ENCODE results near the gene LANCL3.

The LANCL3 gene

DNA sequence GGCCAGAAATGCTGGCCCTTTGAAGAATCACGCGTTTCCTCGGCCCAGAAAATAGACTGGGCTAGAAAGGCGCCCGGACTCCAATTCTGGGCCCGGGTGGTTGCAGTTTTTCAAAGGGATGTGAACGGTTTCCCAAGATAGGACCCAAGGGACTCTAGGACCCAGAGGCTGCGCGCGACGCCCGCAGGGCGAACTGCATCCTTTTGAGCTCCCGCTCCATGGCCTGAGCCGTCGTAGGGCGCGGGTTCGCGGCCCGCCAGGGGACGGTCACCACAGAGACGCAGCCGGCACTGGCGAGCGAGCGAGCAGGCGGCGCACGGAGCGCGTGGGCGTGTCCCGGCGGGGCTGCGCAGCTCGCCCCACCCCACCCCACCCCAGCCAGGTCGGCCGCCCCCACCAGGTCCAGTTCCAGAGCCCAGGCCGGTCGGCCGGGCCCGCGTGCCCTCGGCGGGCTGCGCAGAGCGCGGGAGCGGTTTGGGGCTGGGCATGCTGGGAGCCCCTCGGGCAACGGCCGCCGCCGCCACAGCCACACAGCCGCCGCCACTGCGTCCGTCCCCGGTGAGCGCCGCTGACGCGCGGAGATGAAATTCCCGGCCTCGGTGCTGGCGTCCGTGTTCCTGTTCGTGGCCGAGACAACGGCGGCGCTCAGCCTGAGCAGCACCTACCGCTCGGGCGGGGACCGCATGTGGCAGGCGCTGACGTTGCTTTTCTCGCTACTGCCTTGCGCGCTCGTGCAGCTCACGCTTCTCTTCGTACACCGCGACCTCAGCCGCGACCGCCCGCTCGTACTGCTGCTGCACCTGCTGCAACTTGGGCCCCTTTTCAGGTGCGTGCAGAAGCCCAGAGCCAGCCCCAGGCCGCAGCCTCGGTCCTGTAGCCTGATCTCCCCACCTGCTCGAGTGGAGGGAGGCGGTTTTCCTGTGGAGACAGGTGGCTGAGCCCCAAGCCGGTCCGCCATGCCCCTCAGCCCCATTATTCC lies 114.2 kb downstream of the LANCL3 start, which contains the start of gene XK:
TSS of gene XK (plus strand) at position 411 of the 979 bp plus-strand sequence. CDS start at position 582, 171 bp downstream.
- Histone ChIP-seq H3K4me3 (ENCODE audit: low read length) (peak within 1 kb of the TSS; percentile 52; the same call in 1 of the 2 replicates), H3K9ac (ENCODE audit: low read depth, low read length) (no peak within 1 kb of the TSS; the same call in 1 of the 2 replicates), H3K27me3 (ENCODE audit: insufficient read depth, low read length) (peaks cover 15% of the 10 kb centered on the region), H3K36me3 (ENCODE audit: insufficient read depth, low read depth, low read length) (no peaks in the 10 kb centered on the region), H3K4me1 (ENCODE audit: insufficient read depth, low read length) (peaks cover 7% of the 10 kb centered on the region; the same call in 1 of the 2 replicates), H3K27ac (ENCODE audit: low read length) (no peak within 1 kb of the TSS), H3K9me3 (ENCODE audit: insufficient read depth, low read depth, low read length) (no peaks in the 10 kb centered on the region)

DNA sequence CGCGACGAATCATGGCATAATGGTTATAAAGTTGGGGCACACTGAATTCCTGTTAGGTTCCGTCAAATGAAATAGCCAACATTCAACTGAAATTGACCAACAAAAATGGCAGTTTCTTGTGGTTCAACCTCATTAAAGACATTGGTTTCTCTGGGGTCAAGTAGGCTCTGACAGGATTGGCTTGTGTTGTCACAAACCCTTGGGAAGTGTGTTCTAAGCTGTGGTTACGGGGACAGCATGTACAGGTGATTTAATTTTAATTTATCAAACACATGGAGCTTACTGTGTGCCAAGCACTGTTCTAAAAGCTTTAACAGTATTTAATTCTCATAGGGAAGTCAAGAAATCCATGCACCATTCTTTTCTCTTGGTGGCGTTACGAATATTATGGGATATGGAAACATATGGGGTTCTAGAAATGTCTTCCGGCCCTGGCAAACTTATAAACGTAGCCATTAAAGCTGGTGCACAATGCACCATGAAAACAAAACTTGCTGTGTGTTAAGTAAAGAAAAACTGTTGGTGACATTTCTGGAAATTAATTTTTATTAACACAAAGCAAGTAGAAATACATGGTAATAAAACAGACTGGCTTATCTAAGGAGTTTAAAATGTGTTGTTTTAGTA lies 115.0 kb downstream of the LANCL3 start:
- H3K4me3 ChIP-seq (ENCODE audit: low read length) = peak overlapping the region; percentile 52; the same call in 1 of the 2 replicates
- no peak overlapping the region; the same call in 1 of the 2 replicates for H3K9ac ChIP-seq (ENCODE audit: low read depth, low read length)
- no peaks in the 10 kb centered on the region for H3K36me3 ChIP-seq (ENCODE audit: insufficient read depth, low read depth, low read length)
- H3K27me3 ChIP-seq (ENCODE audit: insufficient read depth, low read length) = peaks cover 15% of the 10 kb centered on the region
- H3K9me3 ChIP-seq (ENCODE audit: insufficient read depth, low read depth, low read length) = no peaks in the 10 kb centered on the region
- H3K4me1 ChIP-seq (ENCODE audit: insufficient read depth, low read length) = peaks cover 7% of the 10 kb centered on the region; the same call in 1 of the 2 replicates
- H3K27ac ChIP-seq (ENCODE audit: low read length) = no peak overlapping the region

DNA sequence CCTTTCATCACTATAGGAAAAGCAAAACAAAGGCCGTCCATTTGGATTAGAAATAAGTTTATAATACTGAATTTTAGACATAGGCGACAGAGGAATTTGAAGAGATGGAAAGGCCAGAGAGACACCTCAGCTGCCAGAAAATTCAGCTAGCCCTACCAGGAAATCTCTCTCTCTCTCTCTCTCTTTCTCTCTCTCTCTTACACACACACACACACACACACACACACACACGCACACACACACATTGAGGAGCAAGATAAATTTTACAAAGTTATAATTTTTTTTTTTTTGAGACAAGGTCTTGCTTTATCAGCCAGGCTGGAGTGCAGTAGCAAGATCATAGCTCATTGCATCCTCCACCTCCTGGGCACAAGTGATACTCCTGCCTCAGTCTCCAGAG lies 115.5 kb downstream of the LANCL3 start:
- Histone ChIP-seq H3K9me3 (ENCODE audit: insufficient read depth, low read depth, low read length) (no peaks in the 10 kb centered on the region), H3K27me3 (ENCODE audit: insufficient read depth, low read length) (peaks cover 15% of the 10 kb centered on the region), H3K4me1 (ENCODE audit: insufficient read depth, low read length) (peaks cover 7% of the 10 kb centered on the region; the same call in 1 of the 2 replicates), H3K4me3 (ENCODE audit: low read length) (no peak overlapping the region), H3K36me3 (ENCODE audit: insufficient read depth, low read depth, low read length) (no peaks in the 10 kb centered on the region), H3K27ac (ENCODE audit: low read length) (no peak overlapping the region), H3K9ac (ENCODE audit: low read depth, low read length) (no peak overlapping the region)

DNA sequence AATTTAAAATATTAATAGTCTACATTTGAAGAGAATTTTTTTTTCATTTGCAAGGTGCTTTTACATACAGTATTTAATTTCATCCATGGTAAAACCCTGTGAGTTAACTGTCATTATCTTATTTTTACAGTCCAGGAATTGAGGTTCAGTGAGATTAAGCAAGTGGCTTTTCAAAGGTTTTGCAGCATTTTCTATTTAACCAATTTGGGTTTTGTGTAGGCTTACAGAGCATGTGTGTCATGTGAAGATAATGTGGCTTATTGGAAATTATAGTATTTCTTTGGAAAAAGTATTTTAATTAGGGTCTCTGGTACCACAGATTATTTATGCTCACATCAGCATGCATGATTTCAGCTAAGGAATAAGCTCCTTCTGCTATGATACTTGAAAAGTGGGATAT lies 118.7 kb downstream of the LANCL3 start:
- Histone ChIP-seq H3K9ac (ENCODE audit: low read depth, low read length) (no peak overlapping the region), H3K4me3 (ENCODE audit: low read length) (no peak overlapping the region), H3K36me3 (ENCODE audit: insufficient read depth, low read depth, low read length) (no peaks in the 10 kb centered on the region), H3K9me3 (ENCODE audit: insufficient read depth, low read depth, low read length) (no peaks in the 10 kb centered on the region), H3K27me3 (ENCODE audit: insufficient read depth, low read length) (peaks cover 15% of the 10 kb centered on the region), H3K4me1 (ENCODE audit: insufficient read depth, low read length) (no peaks in the 10 kb centered on the region; the same call in 1 of the 2 replicates), H3K27ac (ENCODE audit: low read length) (no peak overlapping the region)

- Histone ChIP-seq H3K4me1 (ENCODE audit: insufficient read depth, low read length) (no peaks in the 10 kb centered on the region), H3K27ac (ENCODE audit: low read length) (no peak overlapping the region), H3K27me3 (ENCODE audit: insufficient read depth, low read length) (no peaks in the 10 kb centered on the region), H3K4me3 (ENCODE audit: low read length) (no peak overlapping the region), H3K9ac (ENCODE audit: low read depth, low read length) (no peak overlapping the region), H3K36me3 (ENCODE audit: insufficient read depth, low read depth, low read length) (no peaks in the 10 kb centered on the region), H3K9me3 (ENCODE audit: insufficient read depth, low read depth, low read length) (no peaks in the 10 kb centered on the region)
Measured at GRCh38 chrX:37692918-37693317, 121.5 kb downstream of the LANCL3 start.

DNA sequence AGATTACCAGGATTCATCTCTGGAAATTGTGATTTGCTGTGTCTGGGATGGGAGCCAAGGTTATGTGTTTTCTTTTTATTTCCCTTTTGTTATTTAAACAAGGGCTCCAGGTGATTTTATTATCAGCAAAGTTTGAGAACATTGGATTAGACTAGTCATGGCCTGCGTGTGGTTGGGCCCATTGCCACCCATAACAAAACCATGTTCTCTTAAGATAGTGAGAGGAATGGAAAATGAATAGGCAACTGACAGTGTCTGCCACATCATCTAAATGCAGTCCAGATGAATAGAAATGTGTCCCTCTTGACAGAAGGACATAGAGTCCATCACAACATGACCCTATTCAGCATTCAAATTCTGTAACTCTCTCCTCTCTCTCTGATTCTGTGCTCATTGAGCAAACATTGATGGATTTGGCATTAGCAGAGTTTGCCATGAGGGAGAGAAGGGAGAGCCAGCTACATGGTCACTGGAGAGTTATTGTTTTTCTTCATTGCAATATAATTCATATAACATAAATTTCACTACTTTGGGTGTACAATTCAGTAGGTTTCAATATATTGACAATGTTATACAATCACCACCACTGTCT lies 125.8 kb downstream of the LANCL3 start:
- H3K27me3 ChIP-seq (ENCODE audit: insufficient read depth, low read length) = no peaks in the 10 kb centered on the region
- no peaks in the 10 kb centered on the region for H3K36me3 ChIP-seq (ENCODE audit: insufficient read depth, low read depth, low read length)
- H3K9me3 ChIP-seq (ENCODE audit: insufficient read depth, low read depth, low read length) = no peaks in the 10 kb centered on the region
- no peak overlapping the region for H3K4me3 ChIP-seq (ENCODE audit: low read length)
- no peak overlapping the region for H3K9ac ChIP-seq (ENCODE audit: low read depth, low read length)
- no peaks in the 10 kb centered on the region for H3K4me1 ChIP-seq (ENCODE audit: insufficient read depth, low read length)
- H3K27ac ChIP-seq (ENCODE audit: low read length) = no peak overlapping the region

DNA sequence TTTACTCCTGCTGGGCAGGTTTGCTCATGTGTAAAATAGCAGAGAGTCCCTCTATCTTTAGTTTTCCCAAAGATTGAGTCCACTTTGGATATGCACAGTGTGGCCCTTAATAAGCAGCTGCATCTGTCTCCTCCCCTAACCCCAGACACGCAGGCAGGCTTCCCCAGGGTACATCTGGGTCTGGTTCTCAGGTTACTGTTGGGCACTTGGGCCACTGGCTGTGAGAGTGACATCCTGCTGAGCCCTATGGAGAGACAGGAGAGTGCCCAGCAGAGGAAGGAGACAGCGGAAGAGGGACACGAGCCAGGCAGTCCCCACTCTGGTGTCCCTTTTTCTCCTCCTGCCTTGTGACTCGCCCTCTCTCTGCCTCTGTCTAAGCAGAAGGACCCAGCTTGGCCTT lies 130.1 kb downstream of the LANCL3 start:
- no peak overlapping the region for H3K27ac ChIP-seq (ENCODE audit: low read length)
- no peaks in the 10 kb centered on the region for H3K4me1 ChIP-seq (ENCODE audit: insufficient read depth, low read length)
- no peaks in the 10 kb centered on the region for H3K36me3 ChIP-seq (ENCODE audit: insufficient read depth, low read depth, low read length)
- no peak overlapping the region for H3K4me3 ChIP-seq (ENCODE audit: low read length)
- no peaks in the 10 kb centered on the region for H3K27me3 ChIP-seq (ENCODE audit: insufficient read depth, low read length)
- H3K9me3 ChIP-seq (ENCODE audit: insufficient read depth, low read depth, low read length) = no peaks in the 10 kb centered on the region
- H3K9ac ChIP-seq (ENCODE audit: low read depth, low read length) = no peak overlapping the region

- no peaks in the 10 kb centered on the region for H3K27me3 ChIP-seq (ENCODE audit: insufficient read depth, low read length)
- H3K4me3 ChIP-seq (ENCODE audit: low read length) = no peak overlapping the region
- no peak overlapping the region for H3K27ac ChIP-seq (ENCODE audit: low read length)
- no peaks in the 10 kb centered on the region for H3K9me3 ChIP-seq (ENCODE audit: insufficient read depth, low read depth, low read length)
- no peaks in the 10 kb centered on the region for H3K36me3 ChIP-seq (ENCODE audit: insufficient read depth, low read depth, low read length)
- no peak overlapping the region for H3K9ac ChIP-seq (ENCODE audit: low read depth, low read length)
- no peaks in the 10 kb centered on the region for H3K4me1 ChIP-seq (ENCODE audit: insufficient read depth, low read length)
Measured at GRCh38 chrX:37711991-37712390, 140.5 kb downstream of the LANCL3 start.

- no peaks in the 10 kb centered on the region for H3K27me3 ChIP-seq (ENCODE audit: insufficient read depth, low read length)
- no peaks in the 10 kb centered on the region for H3K4me1 ChIP-seq (ENCODE audit: insufficient read depth, low read length)
- no peaks in the 10 kb centered on the region for H3K9me3 ChIP-seq (ENCODE audit: insufficient read depth, low read depth, low read length)
- no peak overlapping the region for H3K9ac ChIP-seq (ENCODE audit: low read depth, low read length)
- H3K27ac ChIP-seq (ENCODE audit: low read length) = no peak overlapping the region
- no peak overlapping the region for H3K4me3 ChIP-seq (ENCODE audit: low read length)
- H3K36me3 ChIP-seq (ENCODE audit: insufficient read depth, low read depth, low read length) = no peaks in the 10 kb centered on the region
Measured at GRCh38 chrX:37712458-37712857, 141.0 kb downstream of the LANCL3 start.

- Histone ChIP-seq H3K27ac (ENCODE audit: low read length) (no peak overlapping the region), H3K9ac (ENCODE audit: low read depth, low read length) (no peak overlapping the region), H3K4me3 (ENCODE audit: low read length) (no peak overlapping the region), H3K36me3 (ENCODE audit: insufficient read depth, low read depth, low read length) (no peaks in the 10 kb centered on the region), H3K9me3 (ENCODE audit: insufficient read depth, low read depth, low read length) (no peaks in the 10 kb centered on the region), H3K27me3 (ENCODE audit: insufficient read depth, low read length) (no peaks in the 10 kb centered on the region), H3K4me1 (ENCODE audit: insufficient read depth, low read length) (no peaks in the 10 kb centered on the region)
Measured at GRCh38 chrX:37714479-37714878, 143.0 kb downstream of the LANCL3 start.

GRCh38 chrX:37716602-37717001 lies 145.1 kb downstream of the LANCL3 start:
- Histone ChIP-seq H3K27me3 (ENCODE audit: insufficient read depth, low read length) (no peaks in the 10 kb centered on the region), H3K9me3 (ENCODE audit: insufficient read depth, low read depth, low read length) (no peaks in the 10 kb centered on the region), H3K36me3 (ENCODE audit: insufficient read depth, low read depth, low read length) (no peaks in the 10 kb centered on the region), H3K4me3 (ENCODE audit: low read length) (no peak overlapping the region), H3K4me1 (ENCODE audit: insufficient read depth, low read length) (no peaks in the 10 kb centered on the region), H3K9ac (ENCODE audit: low read depth, low read length) (no peak overlapping the region), H3K27ac (ENCODE audit: low read length) (no peak overlapping the region)

All from iPS-20b (cell line).